Testis (tissue), 2 donors: ENCODE measurements around the gene TENM4.

Experiments used
- POLR2A ChIP-seq: fragments of 450-650 bp; IDR thresholded peaks from one replicate; pipeline ENCODE4 v1.6.1; 2017; ENCODE audit warnings: antibody characterized with exemption, mild to moderate bottlenecking, moderate library complexity
- TF ChIP-seq, protein P1 (sequence below), 3 experiments: fragments of 450-650 bp in 2 of 3; fragments of 200-600 bp in 1 of 3; sonication (generic) in 1 of 3; IDR thresholded peaks; one replicate each; pipeline ENCODE4 v1.5.1; 2016 to 2019; ENCODE audit warnings: antibody characterized with exemption in 3 of 3, mild to moderate bottlenecking in 2 of 3, moderate library complexity in 1 of 3

- no peak for TF ChIP-seq POLR2A
- TF ChIP-seq, protein P1, sequence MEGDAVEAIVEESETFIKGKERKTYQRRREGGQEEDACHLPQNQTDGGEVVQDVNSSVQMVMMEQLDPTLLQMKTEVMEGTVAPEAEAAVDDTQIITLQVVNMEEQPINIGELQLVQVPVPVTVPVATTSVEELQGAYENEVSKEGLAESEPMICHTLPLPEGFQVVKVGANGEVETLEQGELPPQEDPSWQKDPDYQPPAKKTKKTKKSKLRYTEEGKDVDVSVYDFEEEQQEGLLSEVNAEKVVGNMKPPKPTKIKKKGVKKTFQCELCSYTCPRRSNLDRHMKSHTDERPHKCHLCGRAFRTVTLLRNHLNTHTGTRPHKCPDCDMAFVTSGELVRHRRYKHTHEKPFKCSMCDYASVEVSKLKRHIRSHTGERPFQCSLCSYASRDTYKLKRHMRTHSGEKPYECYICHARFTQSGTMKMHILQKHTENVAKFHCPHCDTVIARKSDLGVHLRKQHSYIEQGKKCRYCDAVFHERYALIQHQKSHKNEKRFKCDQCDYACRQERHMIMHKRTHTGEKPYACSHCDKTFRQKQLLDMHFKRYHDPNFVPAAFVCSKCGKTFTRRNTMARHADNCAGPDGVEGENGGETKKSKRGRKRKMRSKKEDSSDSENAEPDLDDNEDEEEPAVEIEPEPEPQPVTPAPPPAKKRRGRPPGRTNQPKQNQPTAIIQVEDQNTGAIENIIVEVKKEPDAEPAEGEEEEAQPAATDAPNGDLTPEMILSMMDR (IDR thresholded peaks at IDR 0.05) = no peak
Measured at GRCh38 chr11:79019277-79019676, 421.6 kb downstream of the TENM4 start.
